Ovary (tissue), 3 donors: Measurements from ENCODE around the gene MCM6.

Source experiments
- EP300 ChIP-seq: sonication (generic); formaldehyde crosslinking; IDR thresholded peaks from one replicate; pipeline ENCODE4 v1.6.1; 2017; ENCODE audit warnings: antibody characterized with exemption
- POLR2A ChIP-seq: fragments of 450-650 bp; IDR thresholded peaks from one replicate; pipeline ENCODE4 v1.6.1; 2017; ENCODE audit warnings: antibody characterized with exemption, mild to moderate bottlenecking, moderate library complexity
- TF ChIP-seq, protein P1 (sequence below), 3 donors: fragments of 450-650 bp in 2 of 3; fragments of 200-600 bp in 1 of 3; IDR thresholded peaks; one replicate each; pipeline versions ENCODE4 v1.5.1 to v1.8.0; 2016 to 2022; ENCODE audit warnings: antibody characterized with exemption in 3 of 3, mild to moderate bottlenecking in 1 of 3
- donor health status: DM: no; HTN: no; CAD: no.

DNA sequence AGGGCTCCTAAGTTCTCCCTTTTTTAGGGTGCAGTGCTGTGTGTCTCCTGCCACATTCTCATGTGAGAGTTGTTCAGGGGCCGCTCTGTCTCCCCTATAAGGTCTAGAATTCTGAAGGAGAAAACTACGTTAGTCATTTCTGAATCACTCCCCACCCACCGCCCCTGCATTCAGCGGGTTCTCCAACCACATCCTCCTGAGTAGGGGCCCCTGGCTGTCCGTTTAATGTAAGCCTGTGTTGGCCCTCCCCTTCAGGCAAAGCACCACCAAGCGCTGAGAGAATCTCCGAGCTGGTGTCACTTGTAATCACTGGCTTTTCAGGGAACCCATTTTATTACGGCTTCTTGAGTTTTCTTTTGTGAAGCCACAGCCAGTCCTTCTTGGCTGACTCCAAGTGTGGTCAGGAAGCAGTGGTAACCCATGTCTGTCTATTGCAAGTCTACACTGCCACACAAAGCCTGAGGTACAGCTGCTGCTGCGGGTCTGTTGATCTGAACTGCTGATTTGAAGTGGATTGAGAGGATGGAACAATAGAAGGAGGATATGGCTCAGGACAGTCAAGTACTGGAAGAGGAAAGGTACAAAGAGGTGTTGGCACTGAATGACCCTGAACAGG lies 56.1 kb downstream of the MCM6 start:
- TF ChIP-seq, protein P1, sequence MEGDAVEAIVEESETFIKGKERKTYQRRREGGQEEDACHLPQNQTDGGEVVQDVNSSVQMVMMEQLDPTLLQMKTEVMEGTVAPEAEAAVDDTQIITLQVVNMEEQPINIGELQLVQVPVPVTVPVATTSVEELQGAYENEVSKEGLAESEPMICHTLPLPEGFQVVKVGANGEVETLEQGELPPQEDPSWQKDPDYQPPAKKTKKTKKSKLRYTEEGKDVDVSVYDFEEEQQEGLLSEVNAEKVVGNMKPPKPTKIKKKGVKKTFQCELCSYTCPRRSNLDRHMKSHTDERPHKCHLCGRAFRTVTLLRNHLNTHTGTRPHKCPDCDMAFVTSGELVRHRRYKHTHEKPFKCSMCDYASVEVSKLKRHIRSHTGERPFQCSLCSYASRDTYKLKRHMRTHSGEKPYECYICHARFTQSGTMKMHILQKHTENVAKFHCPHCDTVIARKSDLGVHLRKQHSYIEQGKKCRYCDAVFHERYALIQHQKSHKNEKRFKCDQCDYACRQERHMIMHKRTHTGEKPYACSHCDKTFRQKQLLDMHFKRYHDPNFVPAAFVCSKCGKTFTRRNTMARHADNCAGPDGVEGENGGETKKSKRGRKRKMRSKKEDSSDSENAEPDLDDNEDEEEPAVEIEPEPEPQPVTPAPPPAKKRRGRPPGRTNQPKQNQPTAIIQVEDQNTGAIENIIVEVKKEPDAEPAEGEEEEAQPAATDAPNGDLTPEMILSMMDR (IDR thresholded peaks at IDR 0.05), result no peak
- TF ChIP-seq EP300 (no peak), POLR2A (no peak)
